CD4-positive, alpha-beta T cell treated with Interleukin-17A for 4 hours (primary cell): ENCODE results near the gene C19orf85.
"Not testable (repeated sequence)": the region's sequence is repeated elsewhere in the genome, so short reads cannot be mapped to it uniquely, and the experiment has no call there.

Experiments used
- DNase-seq: peaks from one replicate; pipeline ENCODE4 v3.0.0-alpha.2; 2020; ENCODE audit warnings: mixed read lengths

C19orf85 gene

GRCh38 chr19:55456347-55456746 is 8.2 kb downstream of the C19orf85 start:
- DNase-seq: no peak

- no peak for DNase-seq
Measured at GRCh38 chr19:55455576-55456235, 8.8 kb downstream of the C19orf85 start.

- peak; percentile 65 for DNase-seq
Measured at GRCh38 chr19:55454787-55455243, 9.7 kb downstream of the C19orf85 start.

GRCh38 chr19:55453511-55454260 is 10.9 kb downstream of the C19orf85 start:
- DNase-seq: no peak

GRCh38 chr19:55452749-55453346 is 11.7 kb downstream of the C19orf85 start:
- DNase-seq: peak; percentile 52

GRCh38 chr19:55451965-55452748 is 12.4 kb downstream of the C19orf85 start:
- DNase-seq: peak; percentile 32

GRCh38 chr19:55451163-55451964 is 13.2 kb downstream of the C19orf85 start:
- peak; percentile 26 for DNase-seq

GRCh38 chr19:55449469-55449868 is 15.1 kb downstream of the C19orf85 start:
- DNase-seq: no peak

- not testable (repeated sequence) for DNase-seq
Measured at GRCh38 chr19:55448175-55448490, 16.4 kb downstream of the C19orf85 start.

- no peak for DNase-seq
Measured at GRCh38 chr19:55447421-55448174, 17.0 kb downstream of the C19orf85 start.

- DNase-seq: no peak
Measured at GRCh38 chr19:55446060-55446459, 18.5 kb downstream of the C19orf85 start.

GRCh38 chr19:55444646-55445045 is 19.9 kb downstream of the C19orf85 start:
- DNase-seq: no peak

- DNase-seq: no peak
Measured at GRCh38 chr19:55443824-55444480, 20.6 kb downstream of the C19orf85 start.

GRCh38 chr19:55443045-55443823 is 21.3 kb downstream of the C19orf85 start, which contains the start of gene SHISA7:
Gene SHISA7, minus strand, starts transcription at chr19:55443300. Its CDS starts 437 bp downstream, at chr19:55442863.
- no peak for DNase-seq

- no peak for DNase-seq
Measured at GRCh38 chr19:55442372-55442961, 22.1 kb downstream of the C19orf85 start.

GRCh38 chr19:55441692-55442321 is 22.7 kb downstream of the C19orf85 start:
- DNase-seq: no peak

- no peak for DNase-seq
Measured at GRCh38 chr19:55441319-55441691, 23.2 kb downstream of the C19orf85 start.

- DNase-seq: no peak
Measured at GRCh38 chr19:55440411-55441105, 24.0 kb downstream of the C19orf85 start.

- DNase-seq: no peak
Measured at GRCh38 chr19:55439052-55439451, 25.5 kb downstream of the C19orf85 start.
